ENCODE data around the gene FUZ.

FUZ gene

DNA sequence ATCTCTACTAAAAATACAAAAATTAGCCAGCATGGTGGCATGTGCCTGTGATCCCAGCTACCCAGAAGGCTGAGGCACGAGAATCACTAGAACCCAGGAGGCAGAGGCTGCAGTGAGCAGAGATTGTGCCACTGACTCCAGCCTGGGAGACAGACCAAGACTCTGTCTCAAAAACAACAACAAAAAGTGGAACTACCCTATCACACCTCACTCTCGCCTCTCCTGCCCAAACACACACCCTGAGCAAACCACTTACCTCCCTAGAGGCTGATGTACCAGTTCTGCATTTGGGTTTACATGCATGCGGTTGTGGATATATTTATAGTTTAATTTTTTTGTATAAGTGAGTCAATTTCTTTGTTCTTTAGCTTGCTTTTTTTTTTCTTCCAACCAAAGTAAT, 30.2 kb upstream of the FUZ start:
- TF ChIP-seq, protein P1, sequence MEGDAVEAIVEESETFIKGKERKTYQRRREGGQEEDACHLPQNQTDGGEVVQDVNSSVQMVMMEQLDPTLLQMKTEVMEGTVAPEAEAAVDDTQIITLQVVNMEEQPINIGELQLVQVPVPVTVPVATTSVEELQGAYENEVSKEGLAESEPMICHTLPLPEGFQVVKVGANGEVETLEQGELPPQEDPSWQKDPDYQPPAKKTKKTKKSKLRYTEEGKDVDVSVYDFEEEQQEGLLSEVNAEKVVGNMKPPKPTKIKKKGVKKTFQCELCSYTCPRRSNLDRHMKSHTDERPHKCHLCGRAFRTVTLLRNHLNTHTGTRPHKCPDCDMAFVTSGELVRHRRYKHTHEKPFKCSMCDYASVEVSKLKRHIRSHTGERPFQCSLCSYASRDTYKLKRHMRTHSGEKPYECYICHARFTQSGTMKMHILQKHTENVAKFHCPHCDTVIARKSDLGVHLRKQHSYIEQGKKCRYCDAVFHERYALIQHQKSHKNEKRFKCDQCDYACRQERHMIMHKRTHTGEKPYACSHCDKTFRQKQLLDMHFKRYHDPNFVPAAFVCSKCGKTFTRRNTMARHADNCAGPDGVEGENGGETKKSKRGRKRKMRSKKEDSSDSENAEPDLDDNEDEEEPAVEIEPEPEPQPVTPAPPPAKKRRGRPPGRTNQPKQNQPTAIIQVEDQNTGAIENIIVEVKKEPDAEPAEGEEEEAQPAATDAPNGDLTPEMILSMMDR (conservative IDR thresholded peaks at IDR 0.05; ENCODE audit: low read depth, low read length) = no peak
- no peak overlapping the region for H3K4me3 ChIP-seq (ENCODE audit: low read length)
- DNase-seq (ENCODE audit: low read depth) = no peak

DNA sequence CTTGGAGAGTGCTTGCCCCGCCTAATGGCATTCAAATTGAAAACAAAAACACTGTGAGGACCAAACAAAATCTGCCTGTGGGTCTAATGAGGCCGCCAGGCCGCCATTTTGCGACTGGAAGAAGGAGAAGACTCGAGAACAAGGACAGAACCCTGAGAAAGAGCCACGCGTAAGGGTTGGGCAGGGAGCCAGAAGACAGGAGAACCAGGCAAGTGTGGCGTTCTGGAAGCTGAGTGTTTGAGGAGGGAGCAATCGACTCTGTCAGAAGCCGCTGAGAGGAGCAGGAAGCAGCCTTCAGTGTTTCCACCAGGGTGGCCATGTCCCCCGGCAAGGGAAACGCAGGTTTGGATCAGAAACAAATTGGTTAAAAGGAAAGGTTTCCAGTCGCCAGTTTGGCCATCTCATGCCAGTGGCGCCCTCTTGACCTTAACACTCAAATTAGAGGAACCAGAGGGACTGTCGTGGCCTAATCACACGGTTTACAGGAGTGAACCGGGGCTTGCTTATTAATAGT, 27.7 kb upstream of the FUZ start:
- TF ChIP-seq, protein P1 (conservative IDR thresholded peaks at IDR 0.05; ENCODE audit: low read depth, low read length) = no peak
- no peak for DNase-seq (ENCODE audit: low read depth)
- H3K4me3 ChIP-seq (ENCODE audit: low read length) = no peak overlapping the region

DNA sequence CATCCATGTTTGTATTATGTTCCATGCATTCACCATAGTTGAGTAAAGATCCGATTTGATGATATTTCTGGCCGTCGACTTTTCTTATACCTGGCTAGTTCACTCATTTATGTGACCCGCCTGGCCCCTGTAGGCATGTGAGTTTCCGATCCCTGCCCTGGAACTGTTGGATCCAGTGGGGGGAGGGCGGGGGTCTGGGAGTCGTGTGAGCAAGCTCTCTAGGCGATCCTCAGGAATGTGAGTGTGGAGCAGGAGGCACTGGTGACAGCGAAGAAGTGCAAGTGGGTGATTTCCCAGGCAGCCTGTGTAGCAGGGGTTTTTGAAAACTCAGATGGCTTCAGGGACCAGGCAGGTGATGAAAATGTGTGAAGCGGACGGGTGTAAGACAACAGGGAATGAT, 27.2 kb upstream of the FUZ start:
- TF ChIP-seq, protein P1 (conservative IDR thresholded peaks at IDR 0.05; ENCODE audit: low read depth, low read length) = no peak
- no peak overlapping the region for H3K4me3 ChIP-seq (ENCODE audit: low read length)
- DNase-seq (ENCODE audit: low read depth) = no peak

DNA sequence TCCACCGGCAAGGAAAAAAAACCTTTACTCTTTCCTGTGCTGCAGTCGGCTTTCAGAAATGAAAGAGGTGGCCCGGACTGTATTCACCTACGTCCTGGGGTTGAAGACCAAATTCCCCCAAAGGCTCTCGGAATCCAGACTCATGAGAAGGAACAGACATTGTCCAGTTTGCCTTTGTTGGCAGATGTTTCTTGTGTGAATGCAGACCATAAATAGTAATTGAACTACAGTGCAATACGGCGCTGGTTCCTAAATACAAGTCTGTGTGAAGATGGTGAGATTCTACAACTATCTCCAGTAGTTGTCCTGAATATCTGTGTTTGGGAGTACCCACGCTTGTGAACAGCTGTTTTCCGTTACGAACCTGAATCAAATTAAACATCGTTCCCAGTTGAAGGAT, 26.6 kb upstream of the FUZ start:
- H3K4me3 ChIP-seq (ENCODE audit: low read length) = no peak overlapping the region
- TF ChIP-seq, protein P1 (conservative IDR thresholded peaks at IDR 0.05; ENCODE audit: low read depth, low read length) = no peak
- DNase-seq (ENCODE audit: low read depth) = no peak

DNA sequence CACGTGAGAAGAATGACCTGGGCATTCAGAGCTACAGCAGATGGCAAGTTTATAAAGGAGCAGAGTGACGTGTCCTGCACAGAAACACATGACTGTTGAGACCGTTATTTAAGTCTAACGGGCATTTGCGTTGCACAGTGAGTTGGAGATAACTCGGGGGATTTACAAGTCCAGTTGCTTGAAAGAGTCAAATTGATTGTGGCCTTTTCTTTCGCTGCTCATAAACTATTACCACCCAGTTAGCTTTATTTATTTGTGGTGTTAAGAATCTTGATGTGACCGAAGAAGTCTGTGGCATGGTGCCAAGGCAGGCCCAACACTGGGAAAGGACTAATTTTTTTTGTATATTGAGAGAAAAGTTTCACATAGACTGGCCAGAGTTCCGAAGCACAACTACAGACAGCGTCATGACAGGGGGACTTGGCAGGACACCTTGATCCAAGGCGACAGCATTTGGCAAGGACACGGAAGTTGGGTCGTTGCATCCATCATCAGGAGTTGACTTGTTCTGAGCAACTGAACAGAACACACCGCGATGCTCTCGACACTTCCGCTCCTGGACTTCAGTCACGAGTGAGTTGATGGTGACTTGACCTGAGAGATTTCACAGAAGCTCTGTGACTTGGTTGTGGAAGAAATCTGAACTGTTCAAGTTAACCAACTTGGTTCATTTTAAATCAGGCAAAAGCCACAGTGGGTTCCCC, 25.9 kb upstream of the FUZ start:
- DNase-seq (ENCODE audit: low read depth) = peak; percentile 63
- no peak overlapping the region for H3K4me3 ChIP-seq (ENCODE audit: low read length)
- TF ChIP-seq, protein P1 (conservative IDR thresholded peaks at IDR 0.05; ENCODE audit: low read depth, low read length) = no peak

DNA sequence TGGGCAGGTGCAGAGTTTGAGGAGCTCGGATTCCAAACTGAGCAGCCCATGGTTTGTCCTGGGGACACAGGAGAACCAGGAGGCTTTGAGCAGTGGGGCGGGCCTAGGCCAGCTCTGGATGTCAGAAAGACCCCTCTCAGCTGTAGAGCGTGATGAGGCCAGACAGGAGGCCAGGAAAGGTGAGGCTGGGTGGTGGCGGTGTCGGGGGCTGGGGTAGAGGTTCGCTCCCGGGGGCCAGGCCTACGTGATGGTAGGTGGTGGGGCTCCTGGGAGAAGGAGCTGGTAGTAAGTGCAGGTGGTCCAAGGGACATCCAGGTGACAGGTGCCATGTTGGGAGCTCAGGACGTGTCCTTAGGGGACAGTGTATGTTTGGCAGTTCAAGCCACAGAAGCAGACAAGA, 24.3 kb upstream of the FUZ start:
- TF ChIP-seq, protein P1 (conservative IDR thresholded peaks at IDR 0.05; ENCODE audit: low read depth, low read length) = no peak
- no peak overlapping the region for H3K4me3 ChIP-seq (ENCODE audit: low read length)
- DNase-seq (ENCODE audit: low read depth) = no peak

DNA sequence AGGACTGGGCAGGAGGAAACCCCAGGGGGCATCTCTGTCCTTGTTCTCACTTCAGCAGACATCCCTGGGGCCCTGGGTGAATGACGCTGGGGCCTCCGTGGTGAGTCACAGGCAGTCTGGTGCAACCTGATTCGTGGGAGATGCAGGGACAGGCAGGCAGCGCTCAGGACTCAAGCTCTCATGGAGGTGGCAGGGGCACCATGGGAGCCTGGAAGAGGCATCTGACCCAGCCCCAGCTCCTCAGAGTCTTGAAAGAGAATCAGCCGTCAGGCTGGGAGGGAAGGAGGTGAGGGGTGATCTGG, 23.9 kb upstream of the FUZ start:
- no peak overlapping the region for H3K4me3 ChIP-seq (ENCODE audit: low read length)
- TF ChIP-seq, protein P1 (conservative IDR thresholded peaks at IDR 0.05; ENCODE audit: low read depth, low read length) = no peak
- no peak for DNase-seq (ENCODE audit: low read depth)

All from retinal pigment epithelial cell (primary cell).